K562 (cell line): ENCODE data around the gene HS6ST1. TPM values are rescaled to one million over a fixed set of nuclear protein-coding genes. Genes with fewer than 3 reads are reported as not detected.

Experiments used
- ATAC-seq: fragments of 200-7000 bp; cut with Tn5 transposase; 3 replicates; pipeline ENCODE4 v1.9.1; 2020; ENCODE audit warnings: moderate library complexity
- BruUV-seq: library from RNA; stranded (reverse); fragments of 400-500 nt; replicated peaks from 2 replicates; lab custom pipeline; 2021; lab: Mats Ljungman, UMichigan
- CTCF ChIA-PET: fragments of 300-600 bp; formaldehyde crosslinking; extraction: SDS; loops from one replicate; lab custom pipeline; 2021; ENCODE audit warnings: low intra/inter-chr PET ratio; lab: Yijun Ruan, JAX
- POLR2A ChIA-PET: fragments of 300-600, 350-650 bp; sonication (Branson Sonifier 250); formaldehyde crosslinking; extraction: SDS; loops from one replicate; lab custom pipeline; 2021; ENCODE audit warnings: antibody characterized with exemption, inconsistent platforms; lab: Yijun Ruan, JAX
- DNase-seq, 4 experiments: peaks; one replicate each; pipeline versions ENCODE4 v3.0.0 to v3.0.0-alpha.2; 2011 to 2018; ENCODE audit warnings: low spot score in 3 of 4, mixed read lengths in 3 of 4; ENCODE audit errors: extremely low read depth in 1 of 4
- FAIRE-seq: peaks from 2 replicates; lab custom pipeline; 2011; peaks lifted over from hg19 to GRCh38; lab: Jason Lieb, UNC
- H2AFZ ChIP-seq: 2 replicates; pipeline ENCODE4 v1.6.0; 2011; ENCODE audit warnings: low read depth, low read length, control low read depth, inconsistent platforms
- H3K27ac ChIP-seq: fragments of 200-600 bp; 3 replicates; pipeline ENCODE4 v1.8.0; 2011; ENCODE audit warnings: low read depth, mild to moderate bottlenecking, control low read depth, inconsistent platforms, low read length, moderate library complexity, mixed read lengths; ENCODE audit errors: extremely low read depth
- H3K27me3 ChIP-seq, 2 experiments: fragments of 300-600 bp in 1 of 2; 2 replicates in 1 of 2; 3 replicates in 1 of 2; pipeline versions ENCODE4 v1.6.0 to v1.8.0; 2011; ENCODE audit warnings: inconsistent platforms in 2 of 2, low read length in 2 of 2, mild to moderate bottlenecking in 1 of 2, mixed read lengths in 1 of 2, moderate library complexity in 1 of 2; ENCODE audit not compliant: control insufficient read depth in 2 of 2, insufficient read depth in 2 of 2
- H3K36me3 ChIP-seq: fragments of 300-600 bp; 3 replicates; pipeline ENCODE4 v1.8.0; 2011; ENCODE audit warnings: mild to moderate bottlenecking, low read length, inconsistent platforms; ENCODE audit not compliant: control insufficient read depth, insufficient read depth
- H3K4me1 ChIP-seq, 2 experiments: fragments of 200-600 bp in 1 of 2; replicated peaks in 1 of 2; 2 replicates in 1 of 2; 3 replicates in 1 of 2; pipeline versions ENCODE4 v1.5.1 to v1.8.0; 2011; ENCODE audit warnings: inconsistent platforms in 2 of 2, low read length in 2 of 2, mild to moderate bottlenecking in 1 of 2, mixed read lengths in 1 of 2, moderate library complexity in 1 of 2; ENCODE audit not compliant: control insufficient read depth in 2 of 2, insufficient read depth in 2 of 2
- H3K4me2 ChIP-seq: 2 replicates; pipeline ENCODE4 v1.6.1; 2011; ENCODE audit warnings: low read length, control low read depth, inconsistent platforms, mixed read lengths; ENCODE audit not compliant: insufficient read depth
- H3K4me3 ChIP-seq: fragments of 200-600 bp; sonication (generic), shearing (Covaris generic); 2 replicates; pipeline ENCODE4 v1.5.1; 2016; ENCODE audit warnings: control low read depth, inconsistent platforms
- H3K79me2 ChIP-seq: fragments of 200-600 bp; 3 replicates; pipeline ENCODE4 v1.8.0; 2011; ENCODE audit warnings: low read length, inconsistent platforms; ENCODE audit not compliant: control insufficient read depth, insufficient read depth
- H3K9ac ChIP-seq, 2 experiments: 2 replicates each; pipeline versions ENCODE4 v1.6.0 to v1.6.1; 2011; ENCODE audit warnings: low read depth in 2 of 2, low read length in 2 of 2, control low read depth in 1 of 2, inconsistent platforms in 1 of 2, mild to moderate bottlenecking in 1 of 2, mixed read lengths in 1 of 2; ENCODE audit not compliant: insufficient read depth in 1 of 2
- H3K9me1 ChIP-seq: one replicate; pipeline ENCODE4 v1.6.0; 2011; ENCODE audit warnings: inconsistent platforms, mild to moderate bottlenecking, low read length, moderate library complexity; ENCODE audit not compliant: control insufficient read depth, insufficient read depth
- H3K9me3 ChIP-seq: replicated peaks from 2 replicates; pipeline ENCODE4 v1.5.1; 2011; ENCODE audit warnings: low read depth, low read length, inconsistent platforms; ENCODE audit not compliant: control insufficient read depth, insufficient read depth
- H4K20me1 ChIP-seq: replicated peaks from 2 replicates; pipeline ENCODE4 v1.6.1; 2011; ENCODE audit warnings: low read length, inconsistent platforms, mixed read lengths; ENCODE audit not compliant: control insufficient read depth, insufficient read depth
- ATF2 ChIP-seq: sonication (generic); formaldehyde crosslinking; IDR thresholded peaks from 2 replicates; pipeline ENCODE4 v1.8.1; 2022; ENCODE audit warnings: missing genetic modification reagents
- CHD4 ChIP-seq: fragments of 200-600 bp; sonication (generic); IDR thresholded peaks from 3 replicates; pipeline ENCODE4 v1.6.1; 2012; ENCODE audit warnings: low read depth, mild to moderate bottlenecking, mixed read lengths, low read length, inconsistent platforms; ENCODE audit not compliant: insufficient read depth, insufficient replicate concordance, poor library complexity, severe bottlenecking
- COPS2 ChIP-seq: fragments of 450-650 bp; conservative IDR thresholded peaks from 2 replicates; pipeline ENCODE4 v1.6.1; 2016; ENCODE audit warnings: mild to moderate bottlenecking, moderate library complexity
- ETS2 ChIP-seq: IDR thresholded peaks from 2 replicates; pipeline ENCODE4 v1.6.1; 2016; ENCODE audit warnings: borderline replicate concordance, missing genetic modification characterization, mild to moderate bottlenecking, moderate library complexity, missing compliant biosample characterization; ENCODE audit not compliant: poor library complexity, severe bottlenecking
- EZH2 ChIP-seq: IDR thresholded peaks from 2 replicates; pipeline ENCODE4 v1.6.1; 2012; ENCODE audit warnings: low read depth, mild to moderate bottlenecking, inconsistent platforms, low read length, borderline replicate concordance
- HDAC2 ChIP-seq: fragments of 450-650 bp; IDR thresholded peaks from 2 replicates; pipeline ENCODE4 v1.6.1; 2016; ENCODE audit warnings: mild to moderate bottlenecking
- PHF20 ChIP-seq: fragments of 450-650 bp; IDR thresholded peaks from 2 replicates; pipeline ENCODE4 v1.6.1; 2018; ENCODE audit not compliant: partially characterized antibody
- TCF15 ChIP-seq: fragments of 250-450 bp; sonication (Bioruptor Pico); IDR thresholded peaks from 2 replicates; pipeline ENCODE4 v1.8.0; 2022; ENCODE audit warnings: moderate library complexity, mild to moderate bottlenecking, inconsistent platforms
- WGBS: fragments of 100-300 bp; shearing (Covaris generic); methylation state at CpG from one replicate; pipeline ENCODE4 v1.1.6; 2016; ENCODE audit warnings: low coverage, mixed read lengths; ENCODE audit not compliant: insufficient coverage; ENCODE audit errors: missing lambda C conversion rate; 5-methylcytosine and 5-hydroxymethylcytosine counted together
- in situ Hi-C: fragments of 300-500 bp; cut with MboI; formaldehyde crosslinking; loops from 4 replicates; pipeline ENCODE4 v1.15.0; 2018; ENCODE audit warnings: inconsistent platforms, mixed read lengths
- intact Hi-C: fragments of 100-400 bp; cut with micrococcal nuclease; formaldehyde crosslinking; loops from 2 replicates; pipeline ENCODE4 v1.14.2; 2022
- polyA plus RNA-seq, 8 experiments: library from polyadenylated mRNA; depleted of rRNA in 4 of 8; stranded (reverse) in 5 of 8; unstranded in 3 of 8; fragments of >200 nt; fragmentation: Nextera tagmentation in 2 of 8; fragmentation: Illumina TruSeq in 1 of 8; extraction: Ambion mirVana in 2 of 8; extraction: Trizol in 1 of 8; gene quantifications; 2 replicates each; pipeline versions ENCODE4 v1.2.1 to v1.2.3, GENCODE V29; 2011 to 2014; ENCODE audit warnings: inconsistent platforms in 1 of 8, missing spikeins in 1 of 8
- total RNA-seq, 7 experiments: library from RNA; depleted of rRNA in 6 of 7; stranded (reverse); fragments of >200 nt in 6 of 7; fragmentation: Illumina TruSeq in 2 of 7; extraction: Trizol in 2 of 7; gene quantifications; 2 replicates each; pipeline versions ENCODE4 v1.2.1 to v1.2.3, GENCODE V29; 2011 to 2021; ENCODE audit warnings: low replicate concordance in 1 of 7
- TF ChIP-seq, protein P1 (sequence below): fragments of 450-650 bp; IDR thresholded peaks from one replicate; pipeline ENCODE4 v1.6.1; 2018; ENCODE audit warnings: mild to moderate bottlenecking, moderate library complexity; ENCODE audit not compliant: partially characterized antibody

Gene HS6ST1
- total and polyA plus RNA-seq, 9 of the 15 experiments (the other 6 are each of a cell fraction or from before 2014, with no cell fraction given): 0.06 to 7.4 (median 3.8) TPM

- Histone ChIP-seq H3K36me3 (no peaks in the 10 kb centered on the region), H3K4me1 (peaks cover 8 to 41% of the 10 kb centered on the region in 2 experiments), H4K20me1 (peaks cover 64% of the 10 kb centered on the region), H3K27me3 (peaks cover 0 to 8% of the 10 kb centered on the region in 2 experiments; a peak in 1 of 5 replicates), H3K9ac (no peak overlapping the region; a peak in 1 of 4 replicates), H3K79me2 (no peaks in the 10 kb centered on the region), H3K4me3 (no peak overlapping the region), H3K9me3 (no peaks in the 10 kb centered on the region), H3K9me1 (peaks cover 6% of the 10 kb centered on the region), H3K4me2 (no peak overlapping the region), H2AFZ (no peak overlapping the region), H3K27ac (no peak overlapping the region)
- DNase-seq (no peak), FAIRE-seq (no peak), ATAC-seq (no peak)
- WGBS: 70% methylated on average over 16 of the region's 20 CpGs
- ChIA-PET POLR2A (interaction anchor here (0.6 kb wide), 1 partner anchor 136 kb away, joined by 4 read pairs; no protein-coding TSS in a partner anchor), CTCF (no interaction called here)
- no TSS peak for BruUV-seq
- intact Hi-C loops (no loop called here), in situ Hi-C loops (no loop called here)
- no peak for TF ChIP-seq HDAC2
- TF ChIP-seq ATF2: no peak
- no peak for TF ChIP-seq CHD4
- TF ChIP-seq, protein P1, sequence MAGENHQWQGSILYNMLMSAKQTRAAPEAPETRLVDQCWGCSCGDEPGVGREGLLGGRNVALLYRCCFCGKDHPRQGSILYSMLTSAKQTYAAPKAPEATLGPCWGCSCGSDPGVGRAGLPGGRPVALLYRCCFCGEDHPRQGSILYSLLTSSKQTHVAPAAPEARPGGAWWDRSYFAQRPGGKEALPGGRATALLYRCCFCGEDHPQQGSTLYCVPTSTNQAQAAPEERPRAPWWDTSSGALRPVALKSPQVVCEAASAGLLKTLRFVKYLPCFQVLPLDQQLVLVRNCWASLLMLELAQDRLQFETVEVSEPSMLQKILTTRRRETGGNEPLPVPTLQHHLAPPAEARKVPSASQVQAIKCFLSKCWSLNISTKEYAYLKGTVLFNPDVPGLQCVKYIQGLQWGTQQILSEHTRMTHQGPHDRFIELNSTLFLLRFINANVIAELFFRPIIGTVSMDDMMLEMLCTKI: no peak
- TF ChIP-seq EZH2: no peak
- no peak for TF ChIP-seq TCF15 (CRISPR knock-in tag)
- TF ChIP-seq COPS2: no peak
- no peak for TF ChIP-seq ETS2 (tag)
- TF ChIP-seq PHF20: no peak
Measured at GRCh38 chr2:128314348-128315121, 4.1 kb downstream of the HS6ST1 start.
